Measurements from ENCODE around the gene INPP5D. TPM values are rescaled to one million over a fixed set of nuclear protein-coding genes. Genes with fewer than 3 reads are reported as not detected.

Gene INPP5D
- total RNA-seq, 1 donor from 2014 or later, result 2.2 TPM

DNA sequence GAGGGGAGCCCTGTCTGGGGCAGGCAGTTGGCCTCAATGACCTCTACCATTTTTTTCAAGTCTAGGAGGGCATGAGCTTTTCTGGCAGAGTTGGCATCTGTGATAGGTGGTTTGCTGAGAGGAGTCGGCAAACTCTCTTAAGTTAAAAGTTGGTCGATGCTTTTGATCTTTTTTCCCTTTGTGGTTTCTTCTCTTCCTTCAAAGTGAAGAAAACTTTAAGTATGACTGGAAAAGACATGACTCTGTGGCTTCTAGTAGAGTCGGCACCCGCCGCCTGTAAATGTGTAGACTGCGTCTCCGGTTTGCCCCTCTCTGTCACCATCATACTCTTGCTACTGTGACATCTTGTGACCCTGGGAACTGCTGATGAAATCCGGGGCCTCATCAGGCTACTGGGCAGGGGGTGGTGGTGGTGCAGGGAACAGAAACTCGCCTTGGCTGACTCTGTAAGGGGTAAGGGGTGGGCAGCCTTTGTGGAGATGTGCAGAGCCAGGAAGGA is 21.1 kb downstream of the INPP5D start:
- no peaks in the 10 kb centered on the region for H3K9me3 Mint-ChIP-seq (ENCODE audit: unreplicated experiment)
- H3K4me1 Mint-ChIP-seq (ENCODE audit: low read depth, unreplicated experiment), result peaks cover 5% of the 10 kb centered on the region
- no peak overlapping the region for H3K27ac Mint-ChIP-seq (ENCODE audit: unreplicated experiment)
- H3K36me3 Mint-ChIP-seq (ENCODE audit: unreplicated experiment), result peaks cover 4% of the 10 kb centered on the region
- no peak overlapping the region for H3K4me3 Mint-ChIP-seq (ENCODE audit: unreplicated experiment)
- H3K27me3 Mint-ChIP-seq (ENCODE audit: unreplicated experiment), result peaks cover 3% of the 10 kb centered on the region
- DNase-seq, result no peak
- TF ChIP-seq, protein P1, sequence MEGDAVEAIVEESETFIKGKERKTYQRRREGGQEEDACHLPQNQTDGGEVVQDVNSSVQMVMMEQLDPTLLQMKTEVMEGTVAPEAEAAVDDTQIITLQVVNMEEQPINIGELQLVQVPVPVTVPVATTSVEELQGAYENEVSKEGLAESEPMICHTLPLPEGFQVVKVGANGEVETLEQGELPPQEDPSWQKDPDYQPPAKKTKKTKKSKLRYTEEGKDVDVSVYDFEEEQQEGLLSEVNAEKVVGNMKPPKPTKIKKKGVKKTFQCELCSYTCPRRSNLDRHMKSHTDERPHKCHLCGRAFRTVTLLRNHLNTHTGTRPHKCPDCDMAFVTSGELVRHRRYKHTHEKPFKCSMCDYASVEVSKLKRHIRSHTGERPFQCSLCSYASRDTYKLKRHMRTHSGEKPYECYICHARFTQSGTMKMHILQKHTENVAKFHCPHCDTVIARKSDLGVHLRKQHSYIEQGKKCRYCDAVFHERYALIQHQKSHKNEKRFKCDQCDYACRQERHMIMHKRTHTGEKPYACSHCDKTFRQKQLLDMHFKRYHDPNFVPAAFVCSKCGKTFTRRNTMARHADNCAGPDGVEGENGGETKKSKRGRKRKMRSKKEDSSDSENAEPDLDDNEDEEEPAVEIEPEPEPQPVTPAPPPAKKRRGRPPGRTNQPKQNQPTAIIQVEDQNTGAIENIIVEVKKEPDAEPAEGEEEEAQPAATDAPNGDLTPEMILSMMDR (IDR thresholded peaks at IDR 0.05; ENCODE audit: partially characterized antibody, unreplicated experiment), result no peak

DNA sequence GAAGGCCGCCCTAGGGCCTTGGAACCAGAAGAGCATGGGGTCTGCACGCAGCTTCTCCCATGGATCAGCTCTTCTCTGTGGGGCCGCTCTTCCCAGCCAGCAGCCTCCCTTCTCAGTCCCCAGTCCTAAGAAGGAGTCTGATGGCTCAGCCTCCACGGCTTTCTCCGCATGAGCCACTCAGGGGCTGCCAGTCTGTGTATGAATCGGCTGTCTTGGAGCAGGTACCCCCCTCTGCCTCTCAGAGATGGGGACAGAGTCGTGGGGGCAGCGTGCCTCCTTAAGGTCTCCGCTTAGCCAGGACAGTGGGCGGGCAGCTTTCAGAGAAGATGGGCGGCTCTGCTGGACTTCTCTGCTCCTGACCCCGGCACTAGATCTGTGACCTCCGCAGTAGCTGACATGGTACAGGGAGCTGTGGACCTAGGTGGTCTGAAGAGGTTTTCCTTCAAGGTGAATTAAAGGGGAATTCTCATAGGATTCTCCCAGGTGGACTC is 21.6 kb downstream of the INPP5D start:
- DNase-seq, result no peak
- peaks cover 4% of the 10 kb centered on the region for H3K36me3 Mint-ChIP-seq (ENCODE audit: unreplicated experiment)
- no peaks in the 10 kb centered on the region for H3K9me3 Mint-ChIP-seq (ENCODE audit: unreplicated experiment)
- no peak overlapping the region for H3K4me3 Mint-ChIP-seq (ENCODE audit: unreplicated experiment)
- peaks cover 3% of the 10 kb centered on the region for H3K27me3 Mint-ChIP-seq (ENCODE audit: unreplicated experiment)
- TF ChIP-seq, protein P1 (IDR thresholded peaks at IDR 0.05; ENCODE audit: partially characterized antibody, unreplicated experiment), result no peak
- no peak overlapping the region for H3K27ac Mint-ChIP-seq (ENCODE audit: unreplicated experiment)
- H3K4me1 Mint-ChIP-seq (ENCODE audit: low read depth, unreplicated experiment), result peaks cover 5% of the 10 kb centered on the region

DNA sequence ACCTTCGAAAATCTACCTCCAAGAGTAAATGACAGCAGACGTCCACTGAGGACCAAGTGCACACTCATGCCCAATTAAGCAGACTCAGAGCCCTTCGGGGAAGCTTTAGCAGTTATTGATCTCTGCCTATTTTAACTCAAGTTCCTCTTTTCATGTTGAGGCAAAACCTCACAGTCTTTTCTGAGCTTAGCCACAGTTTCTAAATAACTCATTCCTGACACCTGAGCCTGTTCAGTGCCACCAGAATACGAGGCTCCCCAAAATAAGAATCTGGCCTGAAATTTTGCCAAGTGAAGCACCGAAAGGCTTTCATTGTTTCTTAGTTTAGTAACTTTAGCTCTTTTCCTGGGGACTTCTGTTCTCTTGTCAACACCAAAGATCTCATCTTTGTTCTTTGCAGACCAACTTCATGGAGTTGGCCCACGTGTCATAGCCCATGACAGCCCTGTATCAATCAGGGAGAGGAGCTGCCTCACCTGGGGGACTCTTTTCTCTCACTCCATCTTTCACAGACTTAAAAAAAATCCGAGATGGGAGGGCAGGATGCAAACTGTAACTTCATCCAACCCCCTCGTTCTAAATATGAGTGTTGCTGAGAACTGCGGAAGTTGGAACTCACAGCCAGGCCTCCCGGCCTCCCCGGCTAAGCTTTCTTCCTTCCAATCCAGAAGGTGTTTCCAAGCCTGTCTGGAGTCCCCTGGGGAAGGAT is 22.2 kb downstream of the INPP5D start:
- TF ChIP-seq, protein P1 (IDR thresholded peaks at IDR 0.05; ENCODE audit: partially characterized antibody, unreplicated experiment), result no peak
- Mint-ChIP-seq H3K36me3 (ENCODE audit: unreplicated experiment) (peaks cover 4% of the 10 kb centered on the region), H3K4me3 (ENCODE audit: unreplicated experiment) (no peak overlapping the region)

DNA sequence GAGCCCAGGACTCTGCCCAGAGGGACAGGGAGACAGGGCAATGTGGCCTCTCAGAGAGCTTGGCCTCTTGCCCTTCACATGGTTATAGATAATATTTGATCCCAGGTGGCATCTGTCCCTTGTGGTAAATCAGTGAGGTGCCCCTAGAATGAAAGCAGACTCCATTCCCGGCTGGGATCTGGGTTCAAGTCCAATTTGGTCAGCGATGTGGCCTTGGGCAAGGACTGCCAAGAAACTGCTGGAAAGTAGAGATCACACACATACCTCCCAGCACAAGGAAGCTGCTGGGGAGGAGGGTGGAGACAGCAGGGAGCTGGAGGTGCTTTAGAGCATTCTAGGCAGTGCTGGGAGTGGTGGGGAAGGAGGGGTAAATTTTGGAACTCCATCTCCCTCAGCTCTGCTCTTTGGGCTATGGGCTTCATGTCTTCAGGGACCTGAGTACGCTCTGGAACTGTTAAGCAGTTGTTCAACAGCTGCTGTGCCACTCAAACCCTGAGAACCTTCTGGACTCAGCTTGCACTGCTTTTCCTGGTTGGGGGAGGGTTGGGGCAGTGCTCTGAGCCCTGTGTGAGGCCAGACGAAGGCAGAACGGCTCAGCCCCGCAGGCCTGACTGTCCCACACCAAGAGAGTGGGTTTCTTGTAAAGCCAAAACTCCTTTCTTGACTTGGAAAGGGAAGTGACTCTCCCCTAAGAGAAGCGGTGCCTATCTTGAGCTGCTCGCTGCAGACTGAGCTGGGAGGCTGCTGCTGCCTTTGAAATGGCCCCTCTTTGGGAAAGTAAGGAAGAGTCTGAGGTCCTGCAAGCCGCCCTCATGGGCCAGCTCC is 23.0 kb downstream of the INPP5D start:
- H3K9me3 Mint-ChIP-seq (ENCODE audit: unreplicated experiment), result no peaks in the 10 kb centered on the region
- peaks cover 5% of the 10 kb centered on the region for H3K4me1 Mint-ChIP-seq (ENCODE audit: low read depth, unreplicated experiment)
- no peak for DNase-seq
- H3K36me3 Mint-ChIP-seq (ENCODE audit: unreplicated experiment), result peaks cover 4% of the 10 kb centered on the region
- H3K27ac Mint-ChIP-seq (ENCODE audit: unreplicated experiment), result no peak overlapping the region
- H3K27me3 Mint-ChIP-seq (ENCODE audit: unreplicated experiment), result peaks cover 3% of the 10 kb centered on the region
- no peak overlapping the region for H3K4me3 Mint-ChIP-seq (ENCODE audit: unreplicated experiment)
- TF ChIP-seq, protein P1 (IDR thresholded peaks at IDR 0.05; ENCODE audit: partially characterized antibody, unreplicated experiment), result no peak

More for the DNA sequence above, 22.2 kb downstream of the INPP5D start:
- Mint-ChIP-seq H3K4me1 (ENCODE audit: low read depth, unreplicated experiment) (peaks cover 5% of the 10 kb centered on the region), H3K9me3 (ENCODE audit: unreplicated experiment) (no peaks in the 10 kb centered on the region), H3K27me3 (ENCODE audit: unreplicated experiment) (peaks cover 3% of the 10 kb centered on the region), H3K27ac (ENCODE audit: unreplicated experiment) (no peak overlapping the region)
- no peak for DNase-seq
